ENCODE measurements around the gene GLIPR2.
"Not testable (repeated sequence)": the region's sequence is repeated elsewhere in the genome, so short reads cannot be mapped to it uniquely, and the experiment has no call there.

The GLIPR2 gene

DNA sequence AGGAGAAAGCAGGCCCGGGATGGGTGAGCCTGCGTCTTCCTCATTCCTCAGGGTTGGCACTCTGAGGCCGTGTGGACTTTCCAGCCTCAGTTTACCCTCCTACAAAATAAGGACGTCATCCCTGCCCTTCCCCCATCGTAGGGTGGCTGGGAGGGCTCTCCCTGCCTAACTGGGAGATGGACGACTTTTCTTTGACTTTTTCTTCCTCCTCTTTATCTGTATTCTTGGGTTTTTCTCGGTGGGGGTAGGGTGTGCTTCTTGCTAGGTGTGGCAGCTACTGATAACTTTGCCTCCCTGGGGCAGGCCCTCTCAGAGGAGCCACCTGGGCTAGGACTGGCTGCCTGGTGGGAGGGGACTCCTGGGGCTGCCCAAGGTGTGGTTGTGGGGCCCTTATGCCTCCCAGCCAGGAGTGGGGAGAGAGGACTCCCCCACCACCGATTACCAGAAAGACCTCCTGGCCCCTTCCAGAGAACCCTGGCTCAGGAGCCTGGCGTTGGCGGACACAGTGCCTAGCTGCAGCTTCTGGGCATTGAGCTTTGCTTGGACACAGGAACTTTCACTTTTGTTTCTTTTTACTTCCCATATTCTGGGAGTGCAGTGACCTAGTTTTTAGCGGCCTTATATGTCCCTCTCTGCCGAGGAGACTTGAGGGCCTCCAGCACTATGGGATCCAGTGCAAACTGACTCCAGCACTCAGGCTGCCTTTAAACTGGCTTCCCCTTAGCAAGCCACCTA lies 6.1 kb downstream of the GLIPR2 start:
- in situ Hi-C loops (cut with HindIII; ENCODE audit: low sequenced_read_pairs), result no loop called here

DNA sequence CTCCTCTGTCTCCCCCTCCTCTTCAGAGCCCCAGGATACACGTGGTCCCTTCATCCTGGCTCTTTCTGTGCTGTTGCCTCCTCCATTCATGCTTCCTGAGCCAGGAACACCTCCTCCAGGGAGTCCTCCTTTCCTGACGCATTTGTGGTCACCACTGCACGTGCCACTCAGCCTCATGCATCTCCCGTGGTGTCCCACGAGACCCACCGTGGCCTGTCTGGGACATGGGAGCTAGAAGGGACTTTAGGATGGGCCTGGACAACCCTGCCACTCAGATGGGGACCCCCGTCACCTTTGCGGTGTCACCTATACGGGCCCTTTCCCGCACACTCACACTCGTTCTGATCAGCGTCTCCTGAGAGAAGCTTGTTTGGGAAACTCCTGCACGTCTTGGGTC lies 6.7 kb downstream of the GLIPR2 start:
- in situ Hi-C loops (cut with HindIII; ENCODE audit: low sequenced_read_pairs), result no loop called here

DNA sequence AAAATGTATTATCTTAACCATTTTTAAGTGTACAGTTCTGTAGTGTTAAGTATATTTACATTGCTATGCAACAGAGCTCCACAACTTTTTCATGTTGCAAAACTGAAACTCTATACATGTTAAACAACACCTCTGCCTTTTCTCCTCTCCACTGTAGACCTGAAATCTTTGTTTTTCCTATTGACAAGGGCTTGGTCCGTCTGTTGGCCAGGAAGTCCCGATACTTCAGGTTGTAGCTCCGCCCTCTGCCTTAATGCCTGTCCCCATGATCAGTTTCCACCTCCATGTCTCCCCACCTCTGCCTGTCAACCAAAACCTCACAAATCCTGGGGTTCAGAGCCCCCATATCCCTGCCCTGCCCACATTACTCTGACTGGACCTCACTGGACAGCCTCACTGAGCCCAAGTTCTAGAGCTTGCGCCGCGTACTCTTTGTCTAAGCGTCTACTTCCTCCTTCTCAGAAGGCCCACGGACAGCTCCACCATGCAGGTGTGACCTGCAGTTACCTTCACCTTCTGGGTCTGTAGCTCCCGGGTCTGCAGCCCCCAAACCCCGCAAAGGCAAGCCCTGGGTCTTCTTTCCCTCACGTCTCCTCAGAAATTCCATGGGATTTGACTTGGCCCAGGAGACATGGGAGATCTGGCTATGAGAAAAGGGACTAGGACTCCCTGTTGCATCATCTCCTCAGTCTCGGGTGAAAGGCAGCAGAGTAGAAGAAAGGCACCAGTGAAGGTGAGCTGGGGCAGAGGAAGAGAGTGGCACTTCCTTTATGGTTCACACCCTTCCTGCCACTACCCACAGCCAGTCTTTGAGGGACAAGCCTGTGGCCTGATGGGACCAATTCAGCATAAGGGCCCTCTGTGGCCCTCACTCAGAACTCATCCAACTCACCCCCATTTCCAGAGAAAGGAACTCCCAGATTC lies 8.0 kb downstream of the GLIPR2 start:
- in situ Hi-C loops (cut with HindIII; ENCODE audit: low sequenced_read_pairs), result no loop called here

DNA sequence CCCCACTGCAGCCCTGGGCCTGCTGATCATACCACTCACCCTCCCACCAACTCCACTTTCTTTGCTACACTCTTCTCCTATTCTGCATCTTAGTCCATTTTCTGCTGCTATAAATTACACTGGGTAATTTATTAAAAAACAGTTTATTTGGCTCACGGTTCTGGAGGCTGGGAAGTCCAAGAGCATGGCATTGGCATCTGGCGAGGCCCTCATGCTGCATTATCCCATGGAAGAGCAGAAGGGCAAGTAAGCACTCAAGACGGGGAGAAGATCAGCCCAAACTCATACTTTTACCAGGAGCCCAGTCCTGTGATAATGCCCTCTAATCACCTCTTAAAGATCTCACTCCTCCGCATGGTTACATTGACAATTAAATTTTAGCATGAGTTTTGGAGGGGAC lies 9.4 kb downstream of the GLIPR2 start:
- in situ Hi-C loops (cut with HindIII; ENCODE audit: low sequenced_read_pairs), result no loop called here

DNA sequence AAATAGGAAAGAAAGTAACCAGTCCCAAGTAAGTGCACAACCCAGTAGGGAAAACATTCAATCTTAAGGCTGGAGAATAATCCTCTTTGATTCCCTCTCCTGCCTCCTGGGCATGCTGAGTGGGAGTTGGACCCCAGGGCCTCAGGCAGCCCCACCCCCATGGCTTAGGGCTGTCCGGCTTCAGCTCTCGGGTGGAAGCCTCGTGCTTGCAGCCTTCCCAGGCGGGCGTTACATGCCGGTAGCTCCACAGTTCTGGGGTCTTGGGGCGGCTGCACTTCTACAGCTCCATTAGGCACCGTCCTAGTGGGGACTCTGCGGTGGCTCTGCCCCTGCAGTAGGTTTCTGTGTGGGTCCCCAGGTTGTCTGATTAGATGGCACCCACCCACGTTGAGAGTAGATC lies 10.1 kb downstream of the GLIPR2 start:
- in situ Hi-C loops (cut with HindIII; ENCODE audit: low sequenced_read_pairs), result no loop called here

DNA sequence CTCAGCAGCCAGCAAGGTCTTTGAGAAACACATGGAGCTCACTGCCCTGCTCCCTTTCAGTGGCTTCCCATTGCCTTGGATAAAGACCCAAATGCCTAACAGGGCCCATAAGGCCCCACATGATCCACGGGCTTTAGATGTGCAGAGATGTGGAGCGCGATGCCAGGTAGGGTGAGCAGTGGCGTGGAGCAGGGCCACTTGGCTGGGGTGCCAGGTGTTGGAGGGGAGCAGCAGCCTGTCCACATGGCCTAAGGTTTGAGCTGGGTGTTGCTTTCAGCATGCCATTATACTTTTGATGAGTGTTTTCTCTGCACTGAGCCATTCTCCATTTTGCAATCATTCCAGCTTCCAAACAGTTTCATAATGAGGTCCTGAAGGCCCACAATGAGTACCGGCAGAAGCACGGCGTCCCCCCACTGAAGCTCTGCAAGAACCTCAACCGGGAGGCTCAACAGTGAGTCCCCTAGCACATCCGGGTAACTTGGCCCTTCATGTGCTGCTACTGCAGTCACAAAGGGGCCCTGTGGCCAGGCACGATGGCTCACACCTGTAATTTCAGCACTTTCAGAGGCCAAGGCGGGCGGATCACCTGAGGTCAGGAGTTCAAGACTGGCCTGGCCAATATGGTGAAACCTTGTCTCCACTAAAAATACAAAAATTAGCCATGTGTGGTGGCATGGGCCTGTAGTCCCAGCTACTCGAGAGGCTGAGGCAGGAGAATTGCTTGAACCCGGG lies 11.1 kb downstream of the GLIPR2 start:
- in situ Hi-C loops (cut with HindIII; ENCODE audit: low sequenced_read_pairs), result no loop called here

DNA sequence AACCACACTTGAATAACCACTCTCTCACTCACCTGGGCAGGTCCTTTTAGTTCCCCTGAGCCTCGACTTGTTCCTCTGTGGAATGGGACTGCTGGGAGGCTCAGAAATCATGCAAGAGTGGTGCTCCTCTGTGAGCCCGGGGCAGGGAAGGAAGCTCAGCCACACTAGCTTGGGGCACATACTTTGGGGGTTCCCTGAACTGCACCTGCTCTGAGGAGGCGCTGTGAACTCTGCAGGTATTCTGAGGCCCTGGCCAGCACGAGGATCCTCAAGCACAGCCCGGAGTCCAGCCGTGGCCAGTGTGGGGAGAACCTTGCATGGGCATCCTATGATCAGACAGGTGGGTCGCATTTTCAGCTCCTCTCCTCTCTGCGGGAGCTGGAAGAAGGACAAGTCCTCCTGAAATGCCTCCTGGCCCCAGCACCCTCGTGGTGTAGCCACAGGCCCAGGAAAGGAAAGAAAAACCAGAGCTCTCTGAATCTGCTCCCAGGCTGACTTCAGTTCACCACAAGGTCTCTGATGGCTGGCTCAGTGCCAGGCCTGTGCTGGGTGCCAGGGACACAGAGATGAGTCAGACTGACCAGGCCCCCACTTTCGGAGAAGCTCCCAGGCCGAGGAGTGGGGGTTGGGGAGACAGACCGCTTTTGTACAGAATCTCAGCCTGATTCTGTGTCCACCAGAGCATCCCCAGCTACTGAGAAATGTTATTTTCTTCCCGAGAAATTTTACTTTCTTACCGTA lies 11.9 kb downstream of the GLIPR2 start:
- in situ Hi-C loops (cut with HindIII; ENCODE audit: low sequenced_read_pairs), result no loop called here

DNA sequence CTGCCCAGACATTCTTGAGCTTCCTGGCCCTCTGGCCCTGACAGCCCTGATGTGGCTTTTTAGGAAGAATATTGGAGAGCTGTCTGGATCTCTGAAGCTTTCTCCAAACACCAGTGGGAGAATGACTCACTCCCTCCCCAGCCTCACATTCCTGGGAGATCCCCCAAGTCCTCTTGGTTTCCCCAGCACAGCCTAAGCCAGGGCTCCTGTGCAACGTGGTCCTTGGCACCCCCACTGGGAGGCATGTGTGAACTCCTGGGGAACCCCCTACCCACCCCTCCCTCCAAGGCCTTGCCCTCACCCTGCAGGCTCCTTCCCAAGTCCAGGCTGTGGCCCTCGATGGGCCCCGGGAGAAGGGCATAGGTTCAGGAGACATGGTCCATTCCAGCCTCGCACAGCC lies 12.7 kb downstream of the GLIPR2 start:
- in situ Hi-C loops (cut with HindIII; ENCODE audit: low sequenced_read_pairs), result no loop called here

DNA sequence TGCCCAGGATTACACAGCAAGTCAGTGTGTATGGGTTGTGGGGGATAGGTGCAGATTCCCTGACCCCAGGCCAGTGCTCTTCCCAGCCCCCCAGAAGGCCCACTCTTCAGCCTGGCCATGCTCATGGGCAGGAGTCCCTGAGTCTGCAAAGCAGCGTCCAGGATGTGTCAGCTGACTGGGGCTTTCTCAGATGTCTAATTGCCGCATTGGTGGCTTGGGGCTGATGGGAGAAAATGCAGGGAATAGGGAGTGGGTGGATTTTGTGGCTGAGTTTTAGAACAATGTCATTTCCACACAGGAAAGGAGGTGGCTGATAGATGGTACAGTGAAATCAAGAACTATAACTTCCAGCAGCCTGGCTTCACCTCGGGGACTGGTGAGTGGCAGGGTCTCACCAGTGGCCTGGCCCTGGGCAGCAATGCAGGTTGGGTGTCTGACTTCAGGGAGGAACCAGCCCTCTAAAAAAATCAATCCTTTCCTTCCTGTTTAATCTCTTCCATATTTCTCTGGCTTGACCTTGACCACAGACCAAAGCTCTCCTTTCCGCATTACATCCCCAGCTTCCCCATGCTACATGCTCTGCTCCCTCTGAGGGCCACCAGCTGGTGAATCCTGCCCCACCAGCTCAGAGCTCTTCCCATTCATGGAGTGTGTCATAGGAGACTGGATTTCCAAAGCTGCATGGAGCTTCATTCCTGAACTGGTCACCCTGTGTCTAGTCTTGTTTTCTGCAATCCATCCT lies 14.2 kb downstream of the GLIPR2 start:
- in situ Hi-C loops (cut with HindIII; ENCODE audit: low sequenced_read_pairs), result no loop called here

DNA sequence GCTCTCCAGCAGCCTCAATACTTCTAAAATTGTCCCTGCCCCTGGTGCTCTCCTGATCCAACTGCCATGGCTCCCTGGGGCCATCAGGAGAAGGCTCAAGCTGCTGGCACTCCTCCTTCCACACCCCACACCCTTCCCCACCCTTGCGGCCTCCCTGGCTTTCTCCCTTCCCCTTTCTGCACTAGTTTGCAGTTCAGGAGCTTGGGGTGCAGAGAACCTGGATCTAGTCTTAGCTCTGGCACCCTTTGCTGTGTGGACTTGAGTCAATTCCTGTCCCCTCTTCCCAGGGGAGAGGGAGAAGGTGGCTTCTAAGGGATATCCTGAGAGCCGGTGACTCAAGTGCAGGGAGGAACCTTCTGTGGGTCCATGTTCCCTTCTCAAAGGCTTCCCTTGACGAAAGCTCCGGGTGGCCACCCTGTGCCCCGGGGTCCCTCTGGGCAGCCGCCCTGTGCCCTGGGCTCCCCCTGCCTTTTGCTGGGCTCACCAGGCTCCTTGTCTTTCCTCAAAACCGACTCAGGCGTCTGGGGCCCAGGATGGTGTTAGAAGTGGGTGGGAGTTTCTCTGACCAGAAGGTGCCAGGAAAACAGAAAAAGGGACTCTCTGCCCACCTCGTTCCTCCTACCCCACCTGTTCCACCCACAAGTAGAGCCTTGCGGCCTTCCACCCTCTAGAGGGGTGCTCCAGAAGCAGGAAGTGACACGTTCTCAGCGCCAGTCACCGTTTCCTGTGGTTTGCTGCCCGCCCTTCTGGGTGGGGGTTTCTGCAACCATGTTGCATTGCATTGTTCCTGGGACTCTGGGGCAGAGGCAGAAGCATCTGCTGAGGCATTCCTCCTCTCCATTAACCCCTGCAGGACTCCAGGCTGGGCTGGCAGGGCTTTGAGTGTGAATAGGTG lies 15.0 kb downstream of the GLIPR2 start:
- in situ Hi-C loops (cut with HindIII; ENCODE audit: low sequenced_read_pairs), result no loop called here

DNA sequence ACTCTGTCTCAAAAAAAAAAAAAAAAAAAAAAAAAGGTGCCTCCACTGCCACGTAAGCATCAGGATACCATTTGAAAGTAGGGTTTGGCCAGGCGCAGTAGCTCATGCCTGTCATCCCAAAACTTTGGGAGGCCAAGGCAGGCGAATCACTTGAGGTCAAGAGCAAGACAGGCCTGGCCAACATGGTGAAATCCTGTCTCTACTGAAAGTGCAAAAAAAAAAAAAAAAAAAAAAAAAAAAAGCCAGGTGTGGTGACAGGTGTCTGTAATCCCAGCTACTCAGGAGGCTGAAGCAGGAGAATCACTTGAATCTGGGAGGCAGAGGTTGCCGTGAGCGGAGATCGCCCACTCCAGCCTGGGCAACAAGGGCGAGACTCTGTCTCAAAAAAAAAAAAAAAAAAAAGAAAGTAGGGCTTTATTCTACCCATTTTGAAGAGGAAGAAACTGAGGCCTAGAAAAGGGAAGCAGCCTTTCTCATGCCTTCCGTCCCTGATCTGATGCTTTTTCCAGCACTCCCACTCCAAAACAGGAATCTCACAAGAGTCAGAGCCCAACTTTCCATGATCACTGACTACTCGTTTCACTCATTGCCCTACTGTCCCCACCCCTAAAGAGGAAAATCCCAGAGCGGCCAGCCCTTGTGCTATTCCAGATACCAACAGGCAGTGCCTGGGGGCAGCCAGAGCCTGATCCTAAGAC lies 16.4 kb downstream of the GLIPR2 start:
- in situ Hi-C loops (cut with HindIII; ENCODE audit: low sequenced_read_pairs), result no loop called here

DNA sequence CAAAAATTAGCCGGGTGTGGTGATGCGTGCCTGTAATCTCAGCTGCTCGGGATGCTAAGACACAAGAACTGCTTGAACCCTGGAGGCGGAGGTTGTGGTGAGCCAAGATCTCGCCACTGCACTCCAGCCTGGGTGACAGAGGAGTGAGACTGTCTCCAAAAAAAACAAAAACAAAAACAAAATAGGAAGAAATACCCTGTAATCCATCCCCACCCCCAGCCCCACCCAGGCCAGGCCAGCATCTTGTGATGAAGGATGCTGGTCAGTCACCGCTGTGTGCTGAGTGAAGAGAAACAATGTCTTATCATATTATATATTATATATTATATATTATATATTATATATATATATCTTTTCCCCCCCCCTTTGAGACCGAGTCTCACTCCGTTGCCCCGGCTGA lies 17.2 kb downstream of the GLIPR2 start:
- in situ Hi-C loops (cut with HindIII; ENCODE audit: low sequenced_read_pairs), result no loop called here

DNA sequence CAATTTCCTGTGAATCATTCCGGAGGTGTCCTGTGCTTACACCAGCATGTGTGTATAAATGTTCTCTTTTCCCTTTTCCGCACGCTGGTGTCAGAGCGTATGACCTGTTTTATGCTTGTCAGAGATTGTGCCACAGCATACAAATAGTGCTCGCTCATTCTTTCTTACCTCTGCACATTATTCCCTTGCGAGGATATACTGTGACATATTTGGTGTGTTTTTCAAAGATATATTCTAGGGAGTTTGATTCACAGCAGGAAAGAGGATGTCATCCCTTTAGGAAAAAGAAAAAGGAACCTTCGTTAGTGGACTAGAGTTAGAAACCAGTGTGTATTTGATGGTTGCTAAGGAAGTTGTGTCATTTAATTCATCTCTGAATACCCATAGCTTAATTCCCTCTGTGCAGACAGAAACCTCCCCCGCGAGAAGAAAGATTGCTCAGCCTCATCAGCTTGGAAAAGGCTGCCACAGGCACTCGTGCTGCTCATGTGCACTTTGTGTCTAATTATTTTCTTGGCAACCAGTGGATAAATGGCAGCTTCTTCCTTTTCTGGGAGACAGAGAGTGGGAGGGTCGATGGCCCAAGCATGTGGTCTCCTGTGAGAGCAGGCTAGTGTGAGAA lies 17.9 kb downstream of the GLIPR2 start:
- in situ Hi-C loops (cut with HindIII; ENCODE audit: low sequenced_read_pairs), result no loop called here

DNA sequence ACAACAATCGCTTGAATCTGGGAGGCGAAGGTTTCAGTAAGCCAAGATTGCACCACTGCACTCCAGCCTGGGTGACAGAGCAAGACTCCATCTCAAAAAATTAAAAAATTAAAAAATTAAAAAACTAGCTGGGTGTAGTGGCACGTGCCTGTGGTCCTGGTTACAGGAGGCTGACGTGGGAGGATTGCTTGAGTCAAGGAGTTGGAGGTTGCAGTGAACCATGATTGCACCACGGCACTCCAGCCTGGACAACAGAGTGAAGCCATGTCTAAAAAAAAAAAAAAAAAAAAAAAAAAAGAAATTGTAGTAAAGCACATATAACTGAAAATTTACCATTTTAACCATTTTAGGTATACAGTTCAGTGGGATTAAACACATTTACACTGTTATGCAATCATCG lies 19.6 kb downstream of the GLIPR2 start:
- in situ Hi-C loops (cut with HindIII; ENCODE audit: low sequenced_read_pairs), result no loop called here

DNA sequence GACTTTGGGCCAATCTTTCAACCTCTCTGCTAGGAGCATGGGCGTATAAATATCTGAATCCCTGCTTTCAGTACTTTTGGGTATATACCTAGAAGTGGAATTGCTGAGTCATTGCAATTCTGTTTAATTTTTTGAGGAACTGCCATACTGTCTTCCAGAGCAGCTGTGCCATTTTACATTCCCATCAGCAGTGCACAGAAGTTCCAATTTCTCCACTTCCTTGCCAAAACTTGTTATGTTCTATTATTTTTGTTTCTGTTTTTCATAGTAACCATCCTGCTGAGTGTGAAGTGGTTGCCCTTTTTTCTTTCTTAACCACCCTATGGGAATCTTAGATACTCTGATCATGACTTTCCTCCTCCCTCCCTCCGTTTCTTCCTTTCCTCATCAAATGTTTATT lies 21.6 kb downstream of the GLIPR2 start:
- in situ Hi-C loops (cut with HindIII; ENCODE audit: low sequenced_read_pairs), result no loop called here

DNA sequence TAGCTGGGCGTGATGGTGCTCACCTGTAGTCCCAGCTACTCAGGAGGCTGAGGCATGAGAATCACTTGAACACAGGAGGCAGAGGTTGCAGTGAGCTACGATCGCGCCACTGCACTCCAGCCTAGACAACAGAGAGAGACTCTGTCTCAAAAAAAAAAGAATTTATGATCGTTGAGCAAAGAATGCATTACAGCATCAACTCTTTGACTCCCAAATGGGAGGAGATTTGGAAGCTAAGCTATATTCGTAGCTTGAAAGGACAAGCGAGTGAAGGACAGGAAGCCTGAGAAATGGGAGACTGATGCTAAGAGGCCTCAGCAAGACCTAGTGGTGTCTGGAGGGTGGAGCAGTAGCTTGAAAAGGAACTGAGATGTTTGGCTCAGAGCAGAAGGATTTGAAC lies 22.4 kb downstream of the GLIPR2 start:
- in situ Hi-C loops (cut with HindIII; ENCODE audit: low sequenced_read_pairs), result no loop called here

DNA sequence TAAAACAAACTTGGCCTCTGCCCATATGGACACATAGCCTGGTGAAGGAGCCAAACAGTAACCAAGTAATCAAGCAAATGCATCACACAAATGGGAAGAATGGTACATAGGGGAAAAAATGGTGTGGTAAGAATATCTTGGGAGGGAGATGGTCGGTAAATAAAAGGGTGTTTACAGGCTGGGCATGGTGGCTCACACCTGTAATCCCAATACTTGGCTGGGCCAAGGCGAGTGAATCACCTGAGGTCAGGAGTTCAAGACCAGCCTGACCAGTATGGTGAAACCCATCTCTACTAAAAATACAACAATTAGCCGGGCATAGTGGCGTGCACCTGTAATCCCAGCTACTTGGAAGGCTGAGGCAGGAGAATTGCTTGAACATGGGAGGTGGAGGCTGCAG lies 23.0 kb downstream of the GLIPR2 start:
- in situ Hi-C loops (cut with HindIII; ENCODE audit: low sequenced_read_pairs), result not testable (repeated sequence)

DNA sequence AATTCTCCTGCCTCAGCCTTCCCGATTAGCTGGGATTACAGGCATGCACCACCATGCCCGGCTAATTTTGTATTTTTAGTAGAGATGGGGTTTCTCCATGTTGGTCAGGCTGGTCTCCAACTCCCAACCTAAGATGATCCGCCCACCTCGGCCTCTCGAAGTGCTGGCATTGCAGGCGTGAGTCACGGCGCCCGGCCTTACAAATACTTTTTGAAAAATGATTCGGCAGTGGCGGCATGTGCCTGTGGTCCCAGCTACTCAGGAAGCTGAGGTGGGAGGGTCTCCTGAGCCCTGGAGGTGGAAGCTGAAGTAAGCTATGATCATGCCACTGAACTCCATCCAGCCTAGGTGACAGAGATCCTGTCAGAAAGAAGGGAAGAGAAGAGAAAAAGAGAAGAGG lies 23.6 kb downstream of the GLIPR2 start:
- in situ Hi-C loops (cut with HindIII; ENCODE audit: low sequenced_read_pairs), result not testable (repeated sequence)
